ENCODE data around the gene ALDH3A1.

Gene ALDH3A1

GRCh38 chr17:19739241-19740201, 8.6 kb downstream of the ALDH3A1 start:
- no peak for DNase-seq (ENCODE audit: low read depth, low spot score)
- ChIA-PET POLR2A (no interaction called here), CTCF (interaction anchor here (0.5 to 19.5 kb wide), 2 partner anchors 25 to 285 kb away, joined by 3 to 217 read pairs; no protein-coding TSS in a partner anchor)
- H3K4me3 ChIP-seq (ENCODE audit: low read depth, low read length), result no peak overlapping the region
- TF ChIP-seq, protein P1, sequence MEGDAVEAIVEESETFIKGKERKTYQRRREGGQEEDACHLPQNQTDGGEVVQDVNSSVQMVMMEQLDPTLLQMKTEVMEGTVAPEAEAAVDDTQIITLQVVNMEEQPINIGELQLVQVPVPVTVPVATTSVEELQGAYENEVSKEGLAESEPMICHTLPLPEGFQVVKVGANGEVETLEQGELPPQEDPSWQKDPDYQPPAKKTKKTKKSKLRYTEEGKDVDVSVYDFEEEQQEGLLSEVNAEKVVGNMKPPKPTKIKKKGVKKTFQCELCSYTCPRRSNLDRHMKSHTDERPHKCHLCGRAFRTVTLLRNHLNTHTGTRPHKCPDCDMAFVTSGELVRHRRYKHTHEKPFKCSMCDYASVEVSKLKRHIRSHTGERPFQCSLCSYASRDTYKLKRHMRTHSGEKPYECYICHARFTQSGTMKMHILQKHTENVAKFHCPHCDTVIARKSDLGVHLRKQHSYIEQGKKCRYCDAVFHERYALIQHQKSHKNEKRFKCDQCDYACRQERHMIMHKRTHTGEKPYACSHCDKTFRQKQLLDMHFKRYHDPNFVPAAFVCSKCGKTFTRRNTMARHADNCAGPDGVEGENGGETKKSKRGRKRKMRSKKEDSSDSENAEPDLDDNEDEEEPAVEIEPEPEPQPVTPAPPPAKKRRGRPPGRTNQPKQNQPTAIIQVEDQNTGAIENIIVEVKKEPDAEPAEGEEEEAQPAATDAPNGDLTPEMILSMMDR (IDR thresholded peaks at IDR 0.05; ENCODE audit: insufficient read depth, low read length, missing control alignments), result no peak

GRCh38 chr17:19738757-19739156, 9.3 kb downstream of the ALDH3A1 start:
- TF ChIP-seq, protein P1 (IDR thresholded peaks at IDR 0.05; ENCODE audit: insufficient read depth, low read length, missing control alignments), result no peak
- ChIA-PET POLR2A (no interaction called here), CTCF (no interaction called here)
- no peak for DNase-seq (ENCODE audit: low read depth, low spot score)
- H3K4me3 ChIP-seq (ENCODE audit: low read depth, low read length), result no peak overlapping the region

- POLR2A ChIA-PET, result no interaction called here
- CTCF ChIA-PET, result interaction anchor here (0.7 to 1.0 kb wide), 2 partner anchors 9 to 24 kb away, joined by 3 read pairs; no protein-coding TSS in a partner anchor
- TF ChIP-seq, protein P1 (IDR thresholded peaks at IDR 0.05; ENCODE audit: insufficient read depth, low read length, missing control alignments), result no peak
Measured at GRCh38 chr17:19738073-19738449, 10.0 kb downstream of the ALDH3A1 start.

DNA sequence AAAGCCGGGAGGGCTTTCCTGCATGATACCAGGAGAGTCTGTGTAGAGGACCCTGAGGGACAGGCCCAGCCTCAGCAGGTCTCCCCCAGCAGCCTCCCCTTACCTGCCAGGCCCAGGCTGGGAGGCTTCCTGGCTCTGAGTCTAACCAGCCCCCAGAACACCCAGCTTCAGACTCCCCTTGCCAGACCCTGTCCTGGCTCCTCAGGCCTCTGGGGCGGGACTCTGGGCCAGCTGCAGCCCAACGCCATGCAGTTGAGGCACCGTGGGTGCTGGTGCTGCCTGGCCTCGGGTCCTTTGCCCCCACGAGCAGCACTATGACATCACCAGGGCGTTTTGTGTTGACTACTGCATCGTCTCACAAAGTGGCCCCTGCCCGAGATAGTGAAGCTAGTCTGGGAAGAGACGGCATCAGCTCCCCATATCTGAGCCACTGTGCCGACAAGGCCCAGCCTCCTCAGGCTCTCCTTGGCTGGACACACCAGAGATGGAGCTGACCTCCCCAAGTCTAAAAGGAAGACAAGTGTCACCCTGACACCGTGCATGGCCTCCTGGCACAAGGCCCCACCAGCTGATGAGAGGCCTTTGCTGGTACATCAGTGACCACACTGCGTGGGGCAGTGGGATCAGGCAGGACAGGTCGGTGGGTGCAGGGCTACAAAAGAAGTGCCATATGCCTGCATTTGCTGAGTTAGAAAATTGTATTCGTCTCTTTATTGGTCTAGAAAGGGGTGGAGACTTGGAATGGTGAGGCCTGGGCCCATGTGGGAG, 10.6 kb downstream of the ALDH3A1 start:
- ChIA-PET CTCF (interaction anchor here (0.5 to 1.0 kb wide), 3 partner anchors 9 to 1362 kb away, joined by 3 to 4 read pairs (median 3); no protein-coding TSS in a partner anchor), POLR2A (no interaction called here)
- TF ChIP-seq, protein P1 (IDR thresholded peaks at IDR 0.05; ENCODE audit: insufficient read depth, low read length, missing control alignments), result no peak
- no peak overlapping the region for H3K4me3 ChIP-seq (ENCODE audit: low read depth, low read length)
- DNase-seq (ENCODE audit: low read depth, low spot score), result no peak

More at GRCh38 chr17:19738073-19738449, 10.0 kb downstream of the ALDH3A1 start:
- H3K4me3 ChIP-seq (ENCODE audit: low read depth, low read length), result no peak overlapping the region
- DNase-seq (ENCODE audit: low read depth, low spot score), result no peak

GRCh38 chr17:19736071-19736470, 12.0 kb downstream of the ALDH3A1 start:
- TF ChIP-seq, protein P1 (IDR thresholded peaks at IDR 0.05; ENCODE audit: insufficient read depth, low read length, missing control alignments), result no peak
- DNase-seq (ENCODE audit: low read depth, low spot score), result no peak
- POLR2A ChIA-PET, result no interaction called here
- no peak overlapping the region for H3K4me3 ChIP-seq (ENCODE audit: low read depth, low read length)
- CTCF ChIA-PET, result interaction anchor here (0.9 to 1.3 kb wide), 3 partner anchors 8 to 30 kb away, joined by 3 to 5 read pairs (median 3); no protein-coding TSS in a partner anchor

All from AG04449 (cell line).